Measurements from ENCODE around the gene ZNF880.
"Not testable (repeated sequence)": the region's sequence is repeated elsewhere in the genome, so short reads cannot be mapped to it uniquely, and the experiment has no call there.

Gene ZNF880

DNA sequence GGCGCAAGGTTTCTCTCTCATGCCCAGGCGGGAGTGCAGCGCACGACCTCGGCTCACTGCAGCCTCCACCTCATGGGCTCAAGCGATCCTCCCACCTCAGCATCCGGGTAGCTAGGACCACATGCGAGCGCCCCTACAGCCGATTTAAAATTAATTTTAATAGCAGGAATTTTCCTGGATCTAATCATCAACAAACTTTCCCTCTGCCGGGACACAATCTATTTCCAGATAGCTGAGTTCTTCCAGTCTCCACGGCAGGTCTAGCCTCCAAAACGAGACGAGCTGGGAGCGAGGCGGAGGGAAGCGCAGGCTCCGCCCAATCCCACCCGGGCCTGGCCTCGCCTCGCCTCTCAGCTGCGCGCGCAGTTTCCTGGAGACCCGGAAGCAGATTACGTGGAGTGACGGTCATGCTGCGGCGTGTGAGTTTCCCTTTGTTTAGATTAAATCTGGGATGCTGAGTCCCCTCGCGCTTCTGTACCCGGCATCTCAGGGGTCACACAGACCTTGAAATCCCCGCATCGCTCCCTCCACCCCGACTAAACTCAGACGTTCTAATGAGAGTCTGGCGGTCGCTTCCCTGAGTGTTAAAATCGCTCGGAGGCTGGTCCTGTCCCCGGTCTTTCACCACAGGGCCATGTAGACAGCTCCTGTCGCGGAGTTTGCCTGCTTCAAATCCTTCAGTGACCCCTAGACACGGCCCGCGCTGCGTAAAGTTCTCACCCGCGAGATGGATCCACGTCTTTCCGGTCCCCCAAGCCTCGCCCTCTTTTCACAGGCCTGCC is at the start of gene ZNF880:
TSS of gene ZNF880 (plus strand) at position 365 of the 782 bp plus-strand sequence. CDS start at position 408, 43 bp downstream.
- peak within 1 kb of the TSS; percentile 82 for H3K4me3 ChIP-seq (ENCODE audit: low read length)
- H3K27ac ChIP-seq (ENCODE audit: low read length): peak within 1 kb of the TSS; percentile 82
- no peaks in the 10 kb centered on the region for H3K27me3 ChIP-seq (ENCODE audit: control insufficient read depth, insufficient read depth, low read length)
- peaks cover 17% of the 10 kb centered on the region for H3K36me3 ChIP-seq (ENCODE audit: control insufficient read depth, low read depth, low read length)
- peaks cover 28% of the 10 kb centered on the region for H3K9me3 ChIP-seq (ENCODE audit: control insufficient read depth, low read depth, low read length)
- H3K4me1 ChIP-seq (ENCODE audit: control insufficient read depth, low read depth, low read length): no peaks in the 10 kb centered on the region
- peak within 1 kb of the TSS; percentile 82 for H3K9ac ChIP-seq (ENCODE audit: low read length)

DNA sequence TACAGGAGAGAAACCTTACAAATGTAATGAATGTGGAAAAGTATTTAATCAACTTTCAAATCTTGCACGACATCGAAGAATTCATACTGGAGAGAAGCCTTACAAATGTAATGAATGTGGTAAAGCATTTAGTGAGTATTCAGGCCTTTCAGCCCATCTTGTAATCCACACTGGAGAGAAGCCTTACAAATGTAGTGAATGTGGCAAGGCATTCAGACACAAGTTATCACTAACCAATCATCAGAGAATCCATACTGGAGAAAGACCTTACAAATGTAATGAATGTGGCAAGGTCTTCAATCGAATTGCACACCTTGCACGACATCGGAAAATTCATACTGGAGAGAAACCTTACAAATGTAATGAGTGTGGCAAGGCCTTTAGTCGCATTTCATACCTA is 47.3 kb upstream of the ZNF880 start:
- Histone ChIP-seq H3K36me3 (ENCODE audit: control insufficient read depth, low read depth, low read length) (peaks cover 42% of the 10 kb centered on the region), H3K27me3 (ENCODE audit: control insufficient read depth, insufficient read depth, low read length) (no peaks in the 10 kb centered on the region), H3K4me3 (ENCODE audit: low read length) (peak overlapping the region; percentile 18), H3K27ac (ENCODE audit: low read length) (no peak overlapping the region), H3K4me1 (ENCODE audit: control insufficient read depth, low read depth, low read length) (no peaks in the 10 kb centered on the region), H3K9ac (ENCODE audit: low read length) (no peak overlapping the region), H3K9me3 (ENCODE audit: control insufficient read depth, low read depth, low read length) (peaks cover 90% of the 10 kb centered on the region)

DNA sequence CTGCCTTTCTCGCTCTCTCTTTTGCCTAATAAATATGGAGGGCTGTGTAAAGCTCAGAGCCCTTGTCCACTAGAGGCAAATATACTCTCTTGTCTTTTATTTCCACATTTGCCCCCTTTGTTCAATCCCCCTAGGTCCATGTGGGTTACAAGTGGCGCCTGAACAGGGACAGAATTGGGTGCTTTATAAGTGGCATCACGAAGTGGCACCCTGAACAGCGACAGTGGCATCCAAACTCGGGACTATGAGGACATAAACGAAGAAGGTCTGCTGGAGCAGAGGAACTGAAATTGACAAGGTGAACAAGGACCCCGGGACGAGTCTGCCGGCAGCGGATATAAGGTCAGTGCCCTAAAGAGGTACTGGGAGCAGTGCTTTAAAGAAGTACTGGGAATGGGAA is 38.0 kb upstream of the ZNF880 start:
- no peak overlapping the region for H3K4me3 ChIP-seq (ENCODE audit: low read length)
- H3K36me3 ChIP-seq (ENCODE audit: control insufficient read depth, low read depth, low read length): no peaks in the 10 kb centered on the region
- no peaks in the 10 kb centered on the region for H3K27me3 ChIP-seq (ENCODE audit: control insufficient read depth, insufficient read depth, low read length)
- no peak overlapping the region for H3K9ac ChIP-seq (ENCODE audit: low read length)
- H3K9me3 ChIP-seq (ENCODE audit: control insufficient read depth, low read depth, low read length): peaks cover 40% of the 10 kb centered on the region
- no peaks in the 10 kb centered on the region for H3K4me1 ChIP-seq (ENCODE audit: control insufficient read depth, low read depth, low read length)
- no peak overlapping the region for H3K27ac ChIP-seq (ENCODE audit: low read length)

DNA sequence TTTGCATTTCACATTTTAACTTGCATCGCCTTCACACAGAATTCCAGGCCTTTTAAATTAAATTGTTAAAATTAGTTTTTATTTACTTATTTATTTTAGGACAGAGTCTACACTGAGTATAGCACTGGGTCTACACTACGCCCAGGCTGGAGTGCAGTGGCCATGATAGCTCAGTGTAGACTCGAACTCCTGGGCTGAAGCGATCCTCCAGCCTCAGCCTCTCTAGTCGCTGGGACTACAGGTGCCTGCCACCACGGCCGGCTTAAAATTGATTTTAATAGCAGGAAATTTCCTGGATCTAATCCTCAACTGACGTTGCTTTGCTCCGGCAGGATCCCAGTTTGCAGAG is 34.0 kb upstream of the ZNF880 start:
- Histone ChIP-seq H3K4me3 (ENCODE audit: low read length) (peak overlapping the region; percentile 95), H3K27me3 (ENCODE audit: control insufficient read depth, insufficient read depth, low read length) (no peaks in the 10 kb centered on the region), H3K27ac (ENCODE audit: low read length) (no peak overlapping the region), H3K36me3 (ENCODE audit: control insufficient read depth, low read depth, low read length) (no peaks in the 10 kb centered on the region), H3K9ac (ENCODE audit: low read length) (peak overlapping the region; percentile 97), H3K4me1 (ENCODE audit: control insufficient read depth, low read depth, low read length) (no peaks in the 10 kb centered on the region), H3K9me3 (ENCODE audit: control insufficient read depth, low read depth, low read length) (peaks cover 26% of the 10 kb centered on the region)

DNA sequence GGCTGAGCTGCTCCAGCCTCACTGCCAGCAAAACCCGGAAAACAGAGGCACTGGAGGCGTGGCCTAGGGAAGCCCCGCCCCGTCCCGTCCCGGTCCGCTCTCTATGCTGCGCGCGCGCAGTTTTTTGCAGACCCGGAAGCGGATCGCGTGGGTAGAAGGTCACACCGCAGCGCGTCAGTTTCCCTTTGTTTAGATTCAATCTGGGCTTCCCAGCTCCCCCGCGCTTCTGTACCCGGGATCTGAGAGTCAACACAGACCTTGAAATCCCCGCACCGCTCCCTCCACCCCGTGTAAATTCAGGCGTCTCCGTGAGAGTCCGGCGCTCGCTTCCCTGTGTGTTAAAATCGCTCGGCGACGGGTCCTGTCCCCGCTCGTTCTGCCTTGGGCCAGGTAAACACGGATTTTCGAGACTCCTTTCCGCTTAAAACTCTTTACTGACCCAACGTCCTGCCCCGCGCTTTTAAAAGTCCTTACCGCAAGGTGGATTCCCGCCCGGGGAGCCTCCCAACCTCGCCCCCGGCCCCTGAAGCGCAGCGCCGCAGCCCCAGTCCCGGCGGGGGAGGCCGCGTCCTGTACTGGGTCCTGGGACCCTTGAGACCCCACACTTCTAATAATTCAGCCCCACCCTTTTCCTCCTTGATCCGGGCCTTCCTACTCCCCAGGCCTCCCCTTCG is 33.5 kb upstream of the ZNF880 start, which contains the start of gene ZNF610:
TSS of gene ZNF610 (plus strand) at position 127 of the 674 bp plus-strand sequence. CDS start 12,930 bp downstream, outside the sequence.
- Histone ChIP-seq H3K27ac (ENCODE audit: low read length) (peak within 1 kb of the TSS; percentile 75), H3K27me3 (ENCODE audit: control insufficient read depth, insufficient read depth, low read length) (no peaks in the 10 kb centered on the region), H3K4me1 (ENCODE audit: control insufficient read depth, low read depth, low read length) (no peaks in the 10 kb centered on the region)

DNA sequence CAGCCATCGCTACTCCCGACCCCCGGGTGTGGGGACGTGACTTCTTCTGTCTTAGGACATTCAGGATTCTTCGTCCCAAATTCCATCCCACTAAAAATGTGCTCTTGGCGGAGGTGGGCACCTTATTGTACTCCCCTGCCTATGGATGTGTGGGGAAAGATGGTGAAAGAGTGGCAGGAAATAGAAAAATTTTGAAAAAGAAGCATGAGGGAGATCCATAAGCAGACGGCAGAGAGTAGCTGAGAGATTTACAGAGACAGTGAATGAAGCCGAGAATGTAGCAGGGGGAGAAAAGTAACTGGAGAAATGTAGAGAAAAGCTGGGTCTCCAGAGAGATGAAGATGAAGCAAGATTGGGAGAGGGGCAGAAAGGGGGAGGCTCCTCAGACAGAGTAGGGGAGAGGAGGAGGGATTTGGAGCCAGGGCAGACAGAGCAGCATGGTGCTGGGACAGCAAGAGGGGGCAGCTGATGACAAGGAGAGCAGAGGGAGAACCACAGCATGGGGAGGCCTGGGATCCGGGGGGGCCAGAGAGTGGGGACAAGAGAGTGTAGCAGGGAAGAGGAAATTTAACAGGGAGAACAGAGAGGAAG is 32.8 kb upstream of the ZNF880 start:
- no peaks in the 10 kb centered on the region for H3K27me3 ChIP-seq (ENCODE audit: control insufficient read depth, insufficient read depth, low read length)
- H3K9ac ChIP-seq (ENCODE audit: low read length): peak overlapping the region; percentile 97
- H3K36me3 ChIP-seq (ENCODE audit: control insufficient read depth, low read depth, low read length): no peaks in the 10 kb centered on the region
- H3K9me3 ChIP-seq (ENCODE audit: control insufficient read depth, low read depth, low read length): peaks cover 14% of the 10 kb centered on the region
- H3K4me3 ChIP-seq (ENCODE audit: low read length): peak overlapping the region; percentile 95
- no peaks in the 10 kb centered on the region for H3K4me1 ChIP-seq (ENCODE audit: control insufficient read depth, low read depth, low read length)
- H3K27ac ChIP-seq (ENCODE audit: low read length): peak overlapping the region; percentile 75

More for the DNA sequence above, 33.5 kb upstream of the ZNF880 start, which contains the start of gene ZNF610:
- H3K36me3 ChIP-seq (ENCODE audit: control insufficient read depth, low read depth, low read length): no peaks in the 10 kb centered on the region
- H3K4me3 ChIP-seq (ENCODE audit: low read length): peak within 1 kb of the TSS; percentile 95
- peak within 1 kb of the TSS; percentile 97 for H3K9ac ChIP-seq (ENCODE audit: low read length)
- peaks cover 21% of the 10 kb centered on the region for H3K9me3 ChIP-seq (ENCODE audit: control insufficient read depth, low read depth, low read length)

DNA sequence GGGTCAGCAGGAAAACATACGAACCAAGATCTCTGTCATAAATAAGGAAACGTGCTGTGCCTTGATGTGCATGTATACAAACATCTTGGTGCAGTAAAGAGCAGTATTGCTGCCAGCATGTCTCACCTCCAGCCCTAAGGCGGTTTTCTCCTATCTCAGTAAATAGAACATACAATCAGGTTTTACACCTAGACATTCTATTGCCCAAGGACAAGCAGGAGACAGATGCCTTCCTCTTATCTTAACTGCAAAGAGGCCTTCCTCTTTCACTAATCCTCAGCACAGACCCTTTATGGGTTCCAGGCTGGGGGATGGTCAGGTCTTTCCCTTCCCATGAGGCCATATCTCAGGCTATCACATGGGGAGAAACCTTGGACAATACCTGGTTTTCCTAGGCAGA is 30.7 kb upstream of the ZNF880 start:
- not testable (repeated sequence) for H3K27me3 ChIP-seq (ENCODE audit: control insufficient read depth, insufficient read depth, low read length)

DNA sequence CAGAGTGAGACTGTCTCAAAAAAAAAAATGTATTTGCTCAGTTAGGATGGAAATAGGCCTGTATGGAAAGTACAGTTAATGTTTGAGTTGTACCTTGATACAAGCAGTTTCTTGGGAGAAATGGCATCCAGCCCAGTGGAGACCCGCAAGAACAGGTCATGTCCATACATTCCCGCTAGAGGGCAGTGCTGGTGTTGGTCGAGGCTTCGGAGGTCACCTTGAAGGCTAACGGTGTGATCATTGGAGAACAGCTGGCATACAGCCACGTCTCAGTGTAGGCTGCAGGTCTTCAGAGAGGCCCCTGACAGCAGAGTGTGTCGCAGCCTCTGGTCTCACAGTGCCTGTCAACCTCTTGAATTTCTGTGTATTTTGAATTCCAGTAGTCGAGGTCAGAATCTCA is 26.2 kb upstream of the ZNF880 start:
- Histone ChIP-seq H3K9me3 (ENCODE audit: control insufficient read depth, low read depth, low read length) (no peaks in the 10 kb centered on the region), H3K36me3 (ENCODE audit: control insufficient read depth, low read depth, low read length) (no peaks in the 10 kb centered on the region), H3K27ac (ENCODE audit: low read length) (no peak overlapping the region), H3K4me3 (ENCODE audit: low read length) (no peak overlapping the region), H3K4me1 (ENCODE audit: control insufficient read depth, low read depth, low read length) (no peaks in the 10 kb centered on the region), H3K27me3 (ENCODE audit: control insufficient read depth, insufficient read depth, low read length) (no peaks in the 10 kb centered on the region), H3K9ac (ENCODE audit: low read length) (no peak overlapping the region)

More for the DNA sequence above, 30.7 kb upstream of the ZNF880 start:
- H3K9me3 ChIP-seq (ENCODE audit: control insufficient read depth, low read depth, low read length); H3K9ac ChIP-seq (ENCODE audit: low read length); H3K36me3 ChIP-seq (ENCODE audit: control insufficient read depth, low read depth, low read length); H3K27ac ChIP-seq (ENCODE audit: low read length); H3K4me1 ChIP-seq (ENCODE audit: control insufficient read depth, low read depth, low read length); H3K4me3 ChIP-seq (ENCODE audit: low read length): not testable (repeated sequence)

DNA sequence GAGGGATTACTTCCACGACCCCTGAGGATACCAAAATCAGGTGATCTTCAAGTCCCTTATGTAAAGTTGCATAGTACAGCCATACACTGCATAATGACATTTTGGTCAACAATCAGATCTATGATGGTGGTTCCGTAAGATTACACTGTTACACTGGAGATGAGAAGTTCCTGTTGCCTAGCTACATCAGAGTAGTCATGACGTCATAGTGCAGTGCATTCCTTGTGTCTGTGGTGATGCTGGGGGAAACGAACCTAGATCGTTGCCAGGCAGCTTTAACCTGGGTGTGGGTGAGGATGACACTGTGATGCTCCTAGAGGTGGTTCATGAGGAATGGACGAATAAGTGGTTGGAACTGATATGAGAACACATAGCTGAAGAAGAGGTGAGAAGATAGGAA is 24.6 kb upstream of the ZNF880 start:
- no peaks in the 10 kb centered on the region for H3K9me3 ChIP-seq (ENCODE audit: control insufficient read depth, low read depth, low read length)
- H3K4me1 ChIP-seq (ENCODE audit: control insufficient read depth, low read depth, low read length): no peaks in the 10 kb centered on the region
- H3K27me3 ChIP-seq (ENCODE audit: control insufficient read depth, insufficient read depth, low read length): no peaks in the 10 kb centered on the region
- H3K4me3 ChIP-seq (ENCODE audit: low read length): no peak overlapping the region
- H3K9ac ChIP-seq (ENCODE audit: low read length): no peak overlapping the region
- H3K36me3 ChIP-seq (ENCODE audit: control insufficient read depth, low read depth, low read length): no peaks in the 10 kb centered on the region
- no peak overlapping the region for H3K27ac ChIP-seq (ENCODE audit: low read length)

DNA sequence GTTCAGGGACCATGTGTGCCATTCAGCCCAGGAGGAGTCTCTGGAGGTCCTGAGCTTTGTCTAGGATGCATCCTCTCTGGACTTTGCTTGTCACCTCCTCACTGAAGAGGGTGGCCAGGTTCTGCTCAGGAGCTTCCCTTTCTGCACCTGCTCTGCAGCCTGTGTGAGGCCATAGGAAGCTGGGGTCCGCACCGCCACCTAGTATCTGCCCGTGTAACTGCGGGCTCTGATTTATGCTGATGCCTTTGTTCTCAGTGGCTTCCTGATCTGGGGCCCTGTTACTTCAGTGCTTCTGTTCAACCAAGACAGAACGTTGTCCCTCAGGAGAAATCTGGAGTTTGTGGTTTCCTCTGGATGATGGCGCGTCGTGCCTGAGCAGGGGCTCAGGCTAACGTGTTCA is 18.2 kb upstream of the ZNF880 start:
- Histone ChIP-seq H3K36me3 (ENCODE audit: control insufficient read depth, low read depth, low read length) (no peaks in the 10 kb centered on the region), H3K9me3 (ENCODE audit: control insufficient read depth, low read depth, low read length) (peaks cover 3% of the 10 kb centered on the region), H3K4me1 (ENCODE audit: control insufficient read depth, low read depth, low read length) (no peaks in the 10 kb centered on the region), H3K27ac (ENCODE audit: low read length) (no peak overlapping the region), H3K27me3 (ENCODE audit: control insufficient read depth, insufficient read depth, low read length) (no peaks in the 10 kb centered on the region), H3K9ac (ENCODE audit: low read length) (no peak overlapping the region), H3K4me3 (ENCODE audit: low read length) (no peak overlapping the region)

DNA sequence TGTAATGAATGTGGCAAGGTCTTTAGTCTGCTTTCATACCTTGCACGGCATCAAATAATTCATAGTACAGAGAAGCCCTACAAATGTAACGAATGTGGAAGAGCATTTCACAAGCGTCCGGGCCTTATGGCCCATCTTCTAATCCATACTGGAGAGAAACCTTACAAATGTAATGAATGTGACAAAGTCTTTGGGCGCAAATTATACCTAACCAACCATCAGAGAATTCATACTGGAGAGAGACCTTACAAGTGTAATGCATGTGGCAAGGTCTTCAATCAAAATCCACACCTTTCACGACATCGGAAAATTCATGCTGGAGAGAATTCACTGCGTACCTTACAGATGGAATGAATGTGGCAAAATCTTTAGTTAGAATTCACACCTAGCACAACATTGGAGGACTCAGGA is 3.3 kb upstream of the ZNF880 start:
- H3K4me1 ChIP-seq (ENCODE audit: control insufficient read depth, low read depth, low read length): no peaks in the 10 kb centered on the region
- no peak overlapping the region for H3K27ac ChIP-seq (ENCODE audit: low read length)
- no peaks in the 10 kb centered on the region for H3K27me3 ChIP-seq (ENCODE audit: control insufficient read depth, insufficient read depth, low read length)
- no peak overlapping the region for H3K9ac ChIP-seq (ENCODE audit: low read length)
- peaks cover 12% of the 10 kb centered on the region for H3K36me3 ChIP-seq (ENCODE audit: control insufficient read depth, low read depth, low read length)
- H3K9me3 ChIP-seq (ENCODE audit: control insufficient read depth, low read depth, low read length): peaks cover 40% of the 10 kb centered on the region
- H3K4me3 ChIP-seq (ENCODE audit: low read length): no peak overlapping the region

Data from iPS-18a (cell line).